ENCODE data around the gene MED22. TPM values are rescaled to one million over a fixed set of nuclear protein-coding genes. Genes with fewer than 3 reads are reported as not detected.

The MED22 gene
- total and polyA plus RNA-seq, 2 donors (not counting 1 experiment from before 2014, with no cell fraction given), result 13.9 to 17.8 TPM

GRCh38 chr9:133323211-133323610 is 24.7 kb downstream of the MED22 start:
- Histone ChIP-seq H3K9me3 (ENCODE audit: control insufficient read depth, insufficient read depth, low read depth, low read length) (no peaks in the 10 kb centered on the region), H3K79me2 (ENCODE audit: control insufficient read depth, insufficient read depth, low read length) (no peaks in the 10 kb centered on the region), H3K36me3 (ENCODE audit: control insufficient read depth, insufficient read depth, low read length) (no peaks in the 10 kb centered on the region), H2AFZ (ENCODE audit: low read length) (no peak overlapping the region), H4K20me1 (ENCODE audit: control insufficient read depth, extremely low read depth, insufficient read depth, low read length) (no peaks in the 10 kb centered on the region), H3K4me1 (ENCODE audit: control insufficient read depth, extremely low read depth, insufficient read depth, low read length) (no peaks in the 10 kb centered on the region), H3K27ac (ENCODE audit: insufficient read depth, low read length) (no peak overlapping the region), H3K27me3 (ENCODE audit: control insufficient read depth, insufficient read depth, low read length) (no peaks in the 10 kb centered on the region), H3K4me3 (replicated peaks in 1 of 4; ENCODE audit: control extremely low read depth in 1 of 4, insufficient read depth in 1 of 4, low read depth in 3 of 4, low read length in 4 of 4) (no peak overlapping the region), H3K9ac (ENCODE audit: insufficient read depth, low read length) (no peak overlapping the region), H3K4me2 (ENCODE audit: extremely low read depth, insufficient read depth, low read length) (no peak overlapping the region)
- DNase-seq (ENCODE audit: low read depth in 2 of 2), result no peak
- no peak for TF ChIP-seq EZH2 (IDR thresholded peaks at IDR 0.05; ENCODE audit: low read length, missing control alignments)
- TF ChIP-seq CTCF (conservative IDR thresholded peaks at IDR 0.05 in 1 of 2, IDR thresholded peaks at IDR 0.05 in 1 of 2; ENCODE audit: low read depth in 1 of 2, low read length in 2 of 2), result no peak

DNA sequence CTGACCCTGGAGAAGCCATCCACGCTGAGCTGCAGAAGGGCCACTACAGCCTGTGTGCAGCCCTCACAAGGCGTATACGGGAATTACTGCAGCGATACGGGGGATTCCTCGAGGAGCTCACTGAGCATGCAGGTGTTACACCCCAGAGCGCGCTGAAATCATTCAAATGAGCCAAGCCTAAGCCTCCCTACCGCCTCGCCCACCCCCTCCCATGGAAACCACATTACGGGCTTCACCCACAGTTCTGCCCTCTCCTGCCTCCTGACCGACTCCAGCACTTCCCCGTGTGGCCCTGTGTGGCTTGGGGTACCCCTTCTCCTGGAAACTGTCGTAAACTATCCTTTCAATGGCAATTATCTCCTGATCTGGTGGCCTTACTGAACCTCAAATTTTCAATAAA is 25.2 kb downstream of the MED22 start:
- Histone ChIP-seq H3K4me3 (replicated peaks in 1 of 4; ENCODE audit: control extremely low read depth in 1 of 4, insufficient read depth in 1 of 4, low read depth in 3 of 4, low read length in 4 of 4) (no peak overlapping the region), H3K4me1 (ENCODE audit: control insufficient read depth, extremely low read depth, insufficient read depth, low read length) (no peaks in the 10 kb centered on the region), H3K4me2 (ENCODE audit: extremely low read depth, insufficient read depth, low read length) (no peak overlapping the region), H2AFZ (ENCODE audit: low read length) (no peak overlapping the region), H3K27ac (ENCODE audit: insufficient read depth, low read length) (no peak overlapping the region), H3K27me3 (ENCODE audit: control insufficient read depth, insufficient read depth, low read length) (no peaks in the 10 kb centered on the region), H4K20me1 (ENCODE audit: control insufficient read depth, extremely low read depth, insufficient read depth, low read length) (no peaks in the 10 kb centered on the region), H3K9ac (ENCODE audit: insufficient read depth, low read length) (no peak overlapping the region), H3K79me2 (ENCODE audit: control insufficient read depth, insufficient read depth, low read length) (no peaks in the 10 kb centered on the region), H3K36me3 (ENCODE audit: control insufficient read depth, insufficient read depth, low read length) (no peaks in the 10 kb centered on the region), H3K9me3 (ENCODE audit: control insufficient read depth, insufficient read depth, low read depth, low read length) (no peaks in the 10 kb centered on the region)
- no peak for TF ChIP-seq CTCF (conservative IDR thresholded peaks at IDR 0.05 in 1 of 2, IDR thresholded peaks at IDR 0.05 in 1 of 2; ENCODE audit: low read depth in 1 of 2, low read length in 2 of 2)
- TF ChIP-seq EZH2 (IDR thresholded peaks at IDR 0.05; ENCODE audit: low read length, missing control alignments), result no peak
- DNase-seq (ENCODE audit: low read depth in 2 of 2), result no peak

DNA sequence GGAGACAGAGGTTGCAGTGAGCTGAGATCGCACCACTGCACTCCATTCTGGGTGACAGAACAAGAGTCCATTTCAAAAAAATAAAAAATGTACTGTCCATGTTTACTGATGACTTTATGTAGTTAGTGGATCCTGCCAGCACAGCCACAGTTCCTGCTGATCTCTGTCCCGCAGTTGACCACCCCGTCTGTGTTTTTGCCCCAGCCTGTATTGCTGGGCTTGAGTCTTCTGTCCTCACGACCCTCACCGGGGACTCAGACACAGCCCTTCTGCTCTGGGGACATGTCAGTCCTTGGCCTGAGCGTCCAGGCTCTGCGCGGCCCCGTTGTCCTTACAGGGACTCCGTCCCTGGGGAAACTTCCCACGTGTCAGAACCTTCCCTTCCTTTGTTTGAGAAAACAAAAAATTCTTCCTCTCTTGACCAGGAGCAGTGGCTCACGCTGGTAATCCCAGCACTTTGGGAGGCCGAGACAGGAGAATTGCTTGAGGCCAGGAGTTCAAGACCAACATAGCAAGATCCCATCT is 26.5 kb downstream of the MED22 start:
- Histone ChIP-seq H4K20me1 (ENCODE audit: control insufficient read depth, extremely low read depth, insufficient read depth, low read length) (no peaks in the 10 kb centered on the region), H3K4me2 (ENCODE audit: extremely low read depth, insufficient read depth, low read length) (no peak overlapping the region), H3K27me3 (ENCODE audit: control insufficient read depth, insufficient read depth, low read length) (no peaks in the 10 kb centered on the region), H2AFZ (ENCODE audit: low read length) (no peak overlapping the region), H3K4me3 (replicated peaks in 1 of 4; ENCODE audit: control extremely low read depth in 1 of 4, insufficient read depth in 1 of 4, low read depth in 3 of 4, low read length in 4 of 4) (no peak overlapping the region), H3K36me3 (ENCODE audit: control insufficient read depth, insufficient read depth, low read length) (no peaks in the 10 kb centered on the region), H3K9me3 (ENCODE audit: control insufficient read depth, insufficient read depth, low read depth, low read length) (no peaks in the 10 kb centered on the region), H3K4me1 (ENCODE audit: control insufficient read depth, extremely low read depth, insufficient read depth, low read length) (no peaks in the 10 kb centered on the region), H3K79me2 (ENCODE audit: control insufficient read depth, insufficient read depth, low read length) (no peaks in the 10 kb centered on the region), H3K27ac (ENCODE audit: insufficient read depth, low read length) (no peak overlapping the region), H3K9ac (ENCODE audit: insufficient read depth, low read length) (no peak overlapping the region)
- no peak for DNase-seq (ENCODE audit: low read depth in 2 of 2)
- TF ChIP-seq CTCF (conservative IDR thresholded peaks at IDR 0.05 in 1 of 2, IDR thresholded peaks at IDR 0.05 in 1 of 2; ENCODE audit: low read depth in 1 of 2, low read length in 2 of 2), result no peak
- TF ChIP-seq EZH2 (IDR thresholded peaks at IDR 0.05; ENCODE audit: low read length, missing control alignments), result no peak
